Nephron (organoid): ENCODE measurements around the gene FJX1.

ENCODE experiments used
- H3K27ac Mint-ChIP-seq, 3 experiments: 2 replicates each; pipeline ENCODE4 v1.8.0; 2020; ENCODE audit warnings: mixed read lengths in 3 of 3, mild to moderate bottlenecking in 2 of 3, moderate library complexity in 1 of 3
- H3K27me3 Mint-ChIP-seq: 2 replicates; pipeline ENCODE4 v1.8.0; 2021; ENCODE audit warnings: low read depth, mild to moderate bottlenecking, moderate library complexity, mixed read lengths
- H3K36me3 Mint-ChIP-seq: 2 replicates; pipeline ENCODE4 v1.8.0; 2020; ENCODE audit warnings: low read depth, mixed read lengths
- H3K4me1 Mint-ChIP-seq: 2 replicates; pipeline ENCODE4 v1.8.0; 2020; ENCODE audit warnings: mixed read lengths
- H3K4me3 Mint-ChIP-seq, 3 experiments: 2 replicates each; pipeline ENCODE4 v1.8.0; 2020; ENCODE audit warnings: mild to moderate bottlenecking in 3 of 3, mixed read lengths in 3 of 3, moderate library complexity in 2 of 3
- H3K9me3 Mint-ChIP-seq: 2 replicates; pipeline ENCODE4 v1.8.0; 2020; ENCODE audit warnings: mixed read lengths
- CTCF ChIP-seq, 3 experiments: fragments of 200-600 bp; sonication (generic); IDR thresholded peaks; one replicate each; pipeline ENCODE4 v1.5.0; 2021; ENCODE audit warnings: antibody characterized with exemption in 3 of 3; ENCODE audit not compliant: unreplicated experiment in 3 of 3

FJX1 gene, protein sequence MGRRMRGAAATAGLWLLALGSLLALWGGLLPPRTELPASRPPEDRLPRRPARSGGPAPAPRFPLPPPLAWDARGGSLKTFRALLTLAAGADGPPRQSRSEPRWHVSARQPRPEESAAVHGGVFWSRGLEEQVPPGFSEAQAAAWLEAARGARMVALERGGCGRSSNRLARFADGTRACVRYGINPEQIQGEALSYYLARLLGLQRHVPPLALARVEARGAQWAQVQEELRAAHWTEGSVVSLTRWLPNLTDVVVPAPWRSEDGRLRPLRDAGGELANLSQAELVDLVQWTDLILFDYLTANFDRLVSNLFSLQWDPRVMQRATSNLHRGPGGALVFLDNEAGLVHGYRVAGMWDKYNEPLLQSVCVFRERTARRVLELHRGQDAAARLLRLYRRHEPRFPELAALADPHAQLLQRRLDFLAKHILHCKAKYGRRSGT

DNA sequence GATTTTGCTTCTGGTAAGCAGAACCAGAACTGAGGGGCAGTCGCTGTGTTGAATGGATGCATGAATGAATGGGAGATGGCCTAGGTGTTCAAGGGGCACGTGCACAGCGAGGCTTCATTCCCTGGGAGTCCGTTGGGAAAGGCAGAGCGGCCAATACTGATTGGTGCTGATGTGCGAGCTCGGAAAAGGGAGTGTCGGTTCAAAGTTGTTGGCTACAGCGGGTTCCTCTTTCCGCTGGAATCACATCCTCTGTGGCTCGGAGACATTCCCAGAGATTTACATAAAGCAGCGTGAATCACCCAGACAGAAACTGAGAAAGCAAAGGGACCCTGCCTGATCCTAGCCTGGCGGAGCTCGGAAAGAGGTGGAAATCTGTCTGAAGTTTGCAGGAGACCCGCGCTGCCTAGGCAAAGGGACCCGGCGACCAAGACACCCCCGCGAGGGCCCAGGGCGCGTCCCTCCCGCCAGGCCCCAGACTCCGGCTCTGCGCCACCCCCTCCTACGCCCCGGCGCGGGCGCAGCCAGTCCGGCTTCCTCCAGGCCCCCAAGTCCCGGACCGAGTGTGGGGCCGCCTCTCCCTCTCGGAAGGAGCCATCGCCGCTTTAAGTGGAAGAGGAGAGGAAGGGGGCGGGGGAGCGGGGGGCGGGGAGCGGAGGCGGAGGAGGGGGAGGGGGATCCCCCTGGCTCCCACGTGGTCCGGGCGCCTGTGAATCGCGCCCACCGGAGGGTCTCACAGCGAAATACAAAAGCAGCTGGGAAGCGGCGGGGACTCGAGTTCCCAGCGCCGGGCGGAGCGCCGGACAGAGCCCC lies at the start of gene FJX1:
Gene FJX1 (plus strand): TSS at position 774 of the 810 bp plus-strand sequence. CDS start 177 bp downstream, outside the sequence.
- Mint-ChIP-seq H3K4me3 (peak within 1 kb of the TSS; percentile 89 to 92 (median 90)), H3K4me1 (peaks cover 57% of the 10 kb centered on the region), H3K27ac (peak within 1 kb of the TSS; percentile 90 to 95 (median 94)), H3K27me3 (no peaks in the 10 kb centered on the region), H3K9me3 (no peaks in the 10 kb centered on the region), H3K36me3 (no peaks in the 10 kb centered on the region)
- no peak for TF ChIP-seq CTCF (IDR thresholded peaks at IDR 0.05; ENCODE audit: unreplicated experiment in 3 of 3)

- Mint-ChIP-seq H3K27ac (no peak overlapping the region), H3K4me3 (no peak overlapping the region), H3K9me3 (peaks cover 19% of the 10 kb centered on the region), H3K36me3 (no peaks in the 10 kb centered on the region), H3K4me1 (no peaks in the 10 kb centered on the region), H3K27me3 (peaks cover 4% of the 10 kb centered on the region)
- TF ChIP-seq CTCF (IDR thresholded peaks at IDR 0.05; ENCODE audit: unreplicated experiment in 3 of 3), result no peak
Measured at GRCh38 chr11:35571696-35572095, 46.6 kb upstream of the FJX1 start.

DNA sequence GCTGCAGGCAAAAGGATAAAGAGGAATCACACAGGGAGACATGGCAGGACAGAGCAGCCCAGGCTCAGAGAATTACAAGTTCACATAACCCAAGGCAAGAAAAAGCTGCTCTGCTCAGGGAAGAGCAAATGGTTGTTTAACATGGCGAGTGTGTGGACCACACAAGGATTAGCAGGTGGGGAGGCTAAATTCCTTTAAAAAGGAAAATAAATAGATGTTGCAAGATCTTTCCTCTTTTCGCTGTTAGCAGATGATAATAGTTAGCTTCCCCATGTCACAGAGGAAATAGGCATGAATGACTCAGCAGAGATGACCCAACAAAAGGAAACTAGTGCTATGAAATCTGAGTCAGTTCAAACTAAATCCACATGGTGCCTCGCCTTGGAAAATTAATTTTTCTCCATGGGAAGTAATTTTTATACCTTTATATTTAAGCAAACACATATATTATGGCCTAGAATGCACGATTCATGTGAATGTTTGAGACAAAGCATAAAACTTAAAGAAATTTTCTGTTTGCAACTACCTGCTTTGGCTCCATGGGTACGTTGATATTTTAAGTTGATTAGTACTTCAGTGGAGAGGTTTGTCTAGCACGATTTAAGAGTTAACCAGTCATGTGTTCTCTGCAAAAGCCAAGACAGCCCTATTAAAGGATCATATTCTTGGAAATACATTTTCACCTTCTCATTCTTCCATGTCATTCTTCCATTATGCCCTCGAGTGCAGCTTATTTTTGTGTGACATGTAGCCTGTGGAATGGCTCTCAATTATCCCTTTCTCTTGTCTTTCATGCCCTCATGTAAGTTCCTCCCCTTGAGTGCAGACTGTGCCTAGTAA lies 38.5 kb upstream of the FJX1 start:
- no peak overlapping the region for H3K4me3 Mint-ChIP-seq
- peaks cover 13% of the 10 kb centered on the region for H3K4me1 Mint-ChIP-seq
- peaks cover 7% of the 10 kb centered on the region for H3K27me3 Mint-ChIP-seq
- peaks cover 8% of the 10 kb centered on the region for H3K9me3 Mint-ChIP-seq
- TF ChIP-seq CTCF (IDR thresholded peaks at IDR 0.05; ENCODE audit: unreplicated experiment in 3 of 3), result no peak
- H3K36me3 Mint-ChIP-seq, result no peaks in the 10 kb centered on the region
- H3K27ac Mint-ChIP-seq, result peak overlapping the region in 2 of 3 experiments; percentile 14 to 30

DNA sequence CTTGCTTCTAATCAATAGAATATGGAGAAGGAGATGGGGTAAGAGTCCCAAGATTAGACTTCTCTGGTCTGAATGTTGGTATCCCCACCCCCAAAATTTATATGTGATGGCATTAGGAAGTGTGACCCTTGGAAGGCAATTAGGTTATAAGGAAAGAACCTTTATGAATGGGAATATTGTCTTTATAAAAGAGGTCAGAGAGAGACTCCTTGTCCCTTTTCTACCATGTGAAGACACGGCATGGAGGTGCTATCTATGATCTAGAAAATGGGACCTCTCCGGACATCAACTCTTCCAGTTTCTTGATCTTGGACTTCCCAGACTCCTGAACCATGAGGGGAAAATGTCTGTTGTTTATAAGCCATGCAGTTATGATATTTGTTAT lies 37.9 kb upstream of the FJX1 start:
- Mint-ChIP-seq H3K4me3 (no peak overlapping the region), H3K9me3 (peaks cover 6% of the 10 kb centered on the region), H3K36me3 (no peaks in the 10 kb centered on the region), H3K4me1 (peaks cover 14% of the 10 kb centered on the region), H3K27ac (no peak overlapping the region), H3K27me3 (peaks cover 7% of the 10 kb centered on the region)
- no peak for TF ChIP-seq CTCF (IDR thresholded peaks at IDR 0.05; ENCODE audit: unreplicated experiment in 3 of 3)

DNA sequence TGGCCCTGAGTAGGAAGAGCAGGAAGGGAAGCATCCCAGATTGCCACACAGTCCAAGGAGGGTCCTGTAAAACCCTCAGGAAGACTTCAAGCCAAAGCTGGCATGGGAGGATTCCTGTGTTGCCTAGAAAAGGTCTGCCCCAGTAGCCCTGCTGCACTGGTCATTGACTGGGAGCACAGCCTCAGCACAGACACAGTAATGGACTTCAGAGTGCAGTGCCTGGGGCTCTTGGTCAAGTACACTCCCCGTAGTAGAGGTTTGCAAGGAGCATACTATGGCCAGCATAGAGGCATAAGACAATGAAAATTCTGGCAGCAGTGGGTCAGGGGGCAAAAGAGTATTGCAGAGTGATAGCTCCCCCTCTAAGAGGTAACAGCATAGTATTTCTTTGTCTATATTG lies 36.2 kb upstream of the FJX1 start:
- TF ChIP-seq CTCF (IDR thresholded peaks at IDR 0.05; ENCODE audit: unreplicated experiment in 3 of 3), result no peak
- Mint-ChIP-seq H3K27me3 (peaks cover 7% of the 10 kb centered on the region), H3K4me3 (no peak overlapping the region), H3K4me1 (peaks cover 31% of the 10 kb centered on the region), H3K9me3 (no peaks in the 10 kb centered on the region), H3K36me3 (no peaks in the 10 kb centered on the region), H3K27ac (no peak overlapping the region)
